ENCODE results near the gene COLEC11. TPM values are rescaled to one million over a fixed set of nuclear protein-coding genes. Genes with fewer than 3 reads are reported as not detected.
"Not testable (repeated sequence)": the region's sequence is repeated elsewhere in the genome, so short reads cannot be mapped to it uniquely, and the experiment has no call there.

COLEC11 gene
- polyA plus RNA-seq, 3 donors: 1.5 to 3.0 (median 1.7) TPM

GRCh38 chr2:3631851-3632659, 37.1 kb downstream of the COLEC11 start:
- DNase-seq (ENCODE audit: extremely low read depth in 1 of 11, low read depth in 9 of 11, low spot score in 4 of 11): no peak

DNA sequence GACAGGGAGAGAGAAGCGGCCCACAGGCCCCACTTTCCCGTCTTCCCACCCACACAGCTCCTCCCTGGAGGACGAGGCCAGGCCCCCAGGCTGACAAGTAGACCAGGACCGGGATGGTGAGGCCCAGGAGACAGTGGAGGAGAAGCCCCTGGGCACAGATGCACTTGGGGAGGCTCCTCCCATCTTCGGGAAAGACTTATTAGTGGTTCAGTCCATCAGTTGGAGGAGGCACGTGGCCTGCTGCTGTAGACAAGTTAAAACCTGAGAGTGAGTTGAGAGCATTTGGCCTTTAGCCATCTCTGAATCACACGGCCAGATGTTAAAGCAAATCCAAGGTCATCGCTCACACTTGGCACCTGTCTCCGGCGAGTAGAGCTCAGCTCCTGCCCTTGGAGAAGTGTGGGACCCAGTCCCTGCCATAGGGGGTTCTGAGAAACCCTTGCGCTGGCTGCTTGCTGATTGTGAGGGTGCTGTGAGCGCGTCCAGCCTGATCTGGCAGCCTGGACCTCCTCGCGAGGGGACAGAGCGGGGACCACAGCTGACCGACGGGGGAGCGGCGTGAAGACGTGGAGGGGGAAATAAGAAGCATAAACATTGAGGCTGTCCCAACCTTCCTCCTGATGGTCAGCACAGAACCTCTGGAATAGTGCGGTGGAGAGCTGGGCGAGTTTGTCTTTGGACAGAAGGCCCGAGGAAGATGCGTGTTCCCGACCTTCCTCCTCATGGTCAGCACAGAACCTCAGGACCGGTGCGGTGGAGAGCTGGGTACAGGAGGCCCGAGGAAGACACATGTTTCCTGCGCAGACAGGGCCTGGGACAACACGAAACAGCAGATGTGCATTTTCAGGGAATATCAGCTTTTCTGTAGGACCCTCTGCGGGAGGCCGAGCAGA, 38.4 kb downstream of the COLEC11 start:
- DNase-seq (ENCODE audit: extremely low read depth in 1 of 11, low read depth in 9 of 11, low spot score in 4 of 11): no peak

DNA sequence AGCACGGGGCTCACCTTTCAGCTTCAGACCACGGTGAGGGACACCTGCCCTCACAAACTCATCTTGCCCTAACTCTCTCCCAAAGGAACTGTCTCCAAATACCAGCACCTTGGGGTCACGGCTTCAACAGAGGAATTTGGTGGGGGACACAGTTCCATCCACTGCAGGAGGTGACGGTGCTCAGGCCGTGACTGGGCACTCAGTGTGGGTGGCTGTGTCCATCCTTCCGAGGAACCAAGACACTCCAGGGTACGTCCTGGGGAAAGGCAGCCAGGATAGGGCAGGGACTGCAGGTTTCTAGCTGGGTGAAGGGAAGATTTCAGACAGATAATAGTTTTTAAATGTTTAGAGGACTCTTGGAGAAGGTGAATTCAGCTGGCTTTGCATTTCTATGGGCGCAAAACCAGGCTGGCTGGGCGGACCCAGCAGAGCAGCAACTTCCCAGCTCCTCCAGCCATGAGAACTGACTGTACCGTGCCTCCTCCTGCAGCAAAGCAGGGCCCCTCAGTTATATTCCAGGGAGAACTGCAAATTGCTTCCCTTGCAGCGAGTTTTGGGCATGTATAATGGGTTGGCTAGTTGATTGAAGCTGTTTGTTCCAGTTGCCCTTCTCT, 39.2 kb downstream of the COLEC11 start:
- DNase-seq (ENCODE audit: extremely low read depth in 1 of 11, low read depth in 9 of 11, low spot score in 4 of 11): no peak

DNA sequence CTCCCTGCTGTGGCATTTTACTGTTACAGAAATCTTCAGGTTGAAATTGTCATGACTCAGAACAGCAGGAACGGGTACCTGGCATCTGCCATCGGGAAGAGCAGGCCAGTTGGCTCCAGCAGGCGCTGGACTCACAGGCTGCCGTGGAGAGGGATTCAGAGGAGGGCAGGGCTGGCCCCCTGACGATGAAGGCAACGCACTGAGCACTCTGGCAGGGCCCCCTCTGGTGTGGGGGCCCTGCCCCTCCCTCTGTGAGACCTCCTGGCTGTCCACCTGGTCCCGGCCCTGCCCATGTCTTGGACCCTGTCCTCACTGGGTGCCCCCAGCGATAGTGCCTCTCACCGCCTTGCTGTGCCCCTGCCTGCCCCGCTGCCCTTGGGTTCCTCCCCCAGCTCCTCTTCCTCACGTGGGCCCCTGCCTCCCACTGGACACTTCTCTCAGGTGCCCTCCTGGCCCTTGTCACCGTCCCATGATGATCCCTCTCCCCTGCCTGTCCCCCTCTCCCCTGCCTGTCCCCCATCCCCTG, 39.7 kb downstream of the COLEC11 start:
- no peak for DNase-seq (ENCODE audit: extremely low read depth in 1 of 11, low read depth in 9 of 11, low spot score in 4 of 11)

DNA sequence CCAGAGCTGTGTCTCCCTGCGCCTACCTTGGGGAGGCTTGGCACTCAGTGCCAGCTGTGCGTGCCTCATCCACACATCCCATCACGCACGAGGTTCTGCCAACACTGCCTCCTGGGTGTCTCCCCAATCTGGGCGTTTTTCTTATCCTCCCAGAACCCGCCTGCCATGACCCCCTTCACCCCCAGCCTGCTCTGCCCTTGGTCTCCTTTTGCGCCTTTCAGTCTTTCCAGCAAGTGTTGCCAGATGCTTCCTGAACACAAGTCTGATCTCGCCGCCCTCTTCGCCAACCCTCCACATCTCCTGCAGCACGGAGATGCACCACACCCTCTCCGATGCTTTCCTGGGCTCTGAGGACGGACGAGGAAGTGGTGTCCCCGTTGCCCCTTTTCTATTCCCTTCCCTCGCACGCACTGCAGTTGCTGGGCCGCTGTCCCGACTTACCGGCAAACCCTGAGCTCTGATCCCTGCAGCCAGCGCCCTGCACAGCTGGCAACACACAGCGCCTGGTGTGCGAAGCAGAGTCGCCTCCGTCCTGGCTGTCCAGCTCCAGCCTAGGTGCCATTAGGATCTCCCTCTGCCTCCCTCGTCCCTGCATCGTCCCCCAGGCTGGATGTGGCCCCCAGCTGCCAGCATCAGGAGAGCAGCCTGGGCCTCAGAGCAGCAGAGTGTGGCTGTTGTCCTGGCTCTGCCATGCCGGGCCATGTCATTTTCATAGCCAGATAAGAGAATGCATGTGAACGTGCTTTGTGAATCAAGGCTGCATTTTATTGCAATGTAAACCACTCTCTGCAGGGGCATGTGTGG, 40.5 kb downstream of the COLEC11 start:
- no peak for DNase-seq (ENCODE audit: extremely low read depth in 1 of 11, low read depth in 9 of 11, low spot score in 4 of 11)

DNA sequence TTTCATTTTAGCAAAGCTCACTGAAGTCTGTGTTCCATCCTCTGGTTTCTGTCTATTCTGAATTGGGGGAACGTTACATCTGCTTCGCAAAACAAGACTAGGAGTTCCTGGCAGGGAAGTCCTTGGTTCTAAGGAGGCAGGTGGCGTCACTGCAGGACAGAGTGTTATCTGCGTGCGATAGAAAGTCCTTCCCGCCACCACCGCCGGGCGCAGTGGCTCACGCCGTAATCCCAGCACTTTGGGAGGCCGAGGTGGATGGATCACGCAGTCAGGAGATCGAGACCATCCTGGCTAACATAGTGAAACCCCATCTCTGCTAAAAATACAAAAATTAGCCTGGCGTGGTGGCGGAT, 41.0 kb downstream of the COLEC11 start:
- DNase-seq (ENCODE audit: extremely low read depth in 1 of 11, low read depth in 9 of 11, low spot score in 4 of 11): not testable (repeated sequence)

- DNase-seq (ENCODE audit: extremely low read depth in 1 of 11, low read depth in 9 of 11, low spot score in 4 of 11): no peak
These were observed 41.8 kb downstream of the COLEC11 start for GRCh38 chr2:3636586-3637310.

- DNase-seq (ENCODE audit: extremely low read depth in 1 of 11, low read depth in 9 of 11, low spot score in 4 of 11): no peak
These were observed 42.4 kb downstream of the COLEC11 start for GRCh38 chr2:3637311-3637675.

GRCh38 chr2:3637692-3638455, 43.0 kb downstream of the COLEC11 start:
- no peak for DNase-seq (ENCODE audit: extremely low read depth in 1 of 11, low read depth in 9 of 11, low spot score in 4 of 11)

- DNase-seq (ENCODE audit: extremely low read depth in 1 of 11, low read depth in 9 of 11, low spot score in 4 of 11): no peak
These were observed 43.5 kb downstream of the COLEC11 start for GRCh38 chr2:3638456-3638810.

DNA sequence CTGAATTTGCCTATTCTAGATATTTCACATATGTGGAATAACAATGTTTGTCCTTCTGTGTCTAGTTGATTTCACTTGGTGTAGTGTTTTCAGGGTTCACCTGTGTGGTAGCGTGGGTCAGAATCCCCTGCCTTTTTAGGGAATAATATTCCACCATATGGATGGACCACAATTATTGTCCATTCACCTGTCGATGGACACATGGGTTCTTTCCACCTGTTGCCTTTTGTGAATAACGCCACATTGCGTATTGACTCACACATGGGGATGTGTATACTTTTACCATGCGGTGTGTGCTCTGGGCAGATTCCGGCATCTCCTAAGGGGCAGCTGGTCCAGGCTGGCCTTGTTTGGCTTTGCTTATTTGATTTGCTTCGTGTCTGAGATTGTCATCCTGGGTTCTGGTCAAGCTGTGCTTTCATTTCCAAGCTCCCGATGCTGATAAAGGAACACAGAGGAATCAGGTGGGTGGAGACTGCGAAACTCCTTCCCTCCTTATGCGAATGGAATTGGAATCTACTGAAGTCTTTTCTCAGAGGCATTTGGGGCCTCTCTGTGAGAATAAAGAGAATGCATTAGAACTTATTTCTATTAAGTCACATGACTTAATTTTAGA, 44.2 kb downstream of the COLEC11 start:
- no peak for DNase-seq (ENCODE audit: extremely low read depth in 1 of 11, low read depth in 9 of 11, low spot score in 4 of 11)

GRCh38 chr2:3639653-3640052, 44.7 kb downstream of the COLEC11 start:
- no peak for DNase-seq (ENCODE audit: extremely low read depth in 1 of 11, low read depth in 9 of 11, low spot score in 4 of 11)

- DNase-seq (ENCODE audit: extremely low read depth in 1 of 11, low read depth in 9 of 11, low spot score in 4 of 11): no peak
These were observed 46.3 kb downstream of the COLEC11 start for GRCh38 chr2:3641181-3641580.

DNA sequence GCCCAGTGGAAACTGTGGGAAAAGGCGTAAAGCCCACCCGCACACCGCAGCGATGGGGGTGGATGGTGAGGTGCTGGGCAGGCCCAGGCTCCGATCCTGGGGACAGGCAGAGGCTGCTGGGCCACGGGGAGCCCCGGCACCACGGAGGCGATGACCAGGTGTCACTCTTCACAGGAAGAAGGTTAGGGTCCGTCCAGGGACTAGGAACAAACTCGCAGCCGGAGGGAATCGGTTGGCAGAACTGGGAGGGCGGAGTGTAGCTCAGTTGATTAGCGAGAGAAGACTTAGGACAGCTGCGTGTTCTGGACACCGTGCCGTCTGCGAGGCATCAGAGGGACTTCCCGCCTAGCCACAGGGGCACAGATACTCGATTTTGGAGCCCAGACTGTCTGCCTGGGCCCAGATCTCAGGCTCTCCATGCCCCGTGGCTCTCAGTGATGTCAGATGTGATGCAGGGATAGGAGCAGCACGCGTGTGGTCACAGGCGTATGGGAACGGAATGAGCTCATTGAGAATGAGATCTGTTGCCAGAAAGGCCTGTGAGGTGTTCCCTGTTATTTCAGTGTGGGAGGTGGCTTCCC, 47.0 kb downstream of the COLEC11 start:
- no peak for DNase-seq (ENCODE audit: extremely low read depth in 1 of 11, low read depth in 9 of 11, low spot score in 4 of 11)

DNA sequence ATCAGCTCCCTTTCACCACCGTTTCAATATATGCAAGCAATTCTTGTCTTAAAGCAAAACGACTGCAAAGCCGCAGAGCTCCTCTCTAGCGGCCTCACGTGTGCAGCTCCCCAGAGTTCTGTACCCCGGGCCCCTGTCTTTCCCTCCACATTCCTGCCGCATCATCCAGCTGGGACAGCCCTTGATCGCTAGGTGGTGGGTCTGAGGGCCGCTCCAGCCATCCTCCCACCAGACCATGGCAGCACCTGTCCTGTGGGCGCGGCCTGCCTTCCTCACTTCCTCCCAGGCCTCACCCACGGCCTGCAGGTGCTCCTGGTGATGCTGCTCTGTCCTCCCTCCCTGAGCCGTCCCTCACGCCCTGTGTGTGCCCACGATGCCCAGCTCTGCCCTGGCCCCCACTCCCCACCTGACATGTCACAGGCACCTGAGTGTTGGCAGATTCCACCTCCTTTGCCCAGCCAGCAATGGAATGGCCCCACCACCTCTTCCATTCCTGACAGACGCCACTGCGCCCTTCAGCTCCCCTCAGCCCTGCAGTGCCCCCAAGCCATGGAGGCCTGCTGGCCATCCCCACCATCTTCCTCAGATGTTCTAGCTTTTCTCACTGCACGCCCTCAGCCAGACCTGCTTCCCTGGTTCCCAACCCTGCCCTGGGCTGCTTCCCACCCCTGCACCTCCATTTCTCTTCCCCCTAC, 47.8 kb downstream of the COLEC11 start:
- no peak for DNase-seq (ENCODE audit: extremely low read depth in 1 of 11, low read depth in 9 of 11, low spot score in 4 of 11)
